ENCODE measurements around the gene KCNMB1. TPM values are rescaled to one million over a fixed set of nuclear protein-coding genes. Genes with fewer than 3 reads are reported as not detected.

Gene KCNMB1
- total and polyA plus RNA-seq, 2 donors (not counting 3 experiments of a cell fraction or from before 2014, with no cell fraction given), result 0.15 to 0.29 TPM

DNA sequence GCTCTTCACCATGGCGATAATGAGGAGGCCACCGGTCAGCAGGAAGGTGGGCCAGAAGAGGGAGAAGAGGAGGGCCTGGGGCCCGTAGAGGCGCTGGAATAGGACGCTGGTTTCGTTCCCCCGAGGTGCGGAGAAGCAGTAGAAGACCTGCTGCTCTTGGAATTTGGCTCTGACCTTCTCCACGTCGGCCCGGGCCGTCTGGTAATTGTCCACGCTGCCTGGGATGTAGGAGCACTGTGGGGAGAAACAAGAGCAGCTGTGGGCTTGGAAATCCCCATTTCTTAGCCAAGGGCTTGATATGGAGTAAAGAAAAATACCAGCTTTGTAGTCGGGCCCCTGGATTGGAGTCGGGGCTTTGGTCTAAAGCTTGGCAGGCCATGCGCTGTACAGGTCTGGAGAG, 10.4 kb downstream of the KCNMB1 start:
- CTCF ChIA-PET, result no interaction called here
- H3K27me3 ChIP-seq (ENCODE audit: control insufficient read depth in 2 of 2, insufficient read depth in 2 of 2, low read length in 2 of 2), result no peaks in the 10 kb centered on the region
- H3K27ac ChIP-seq (ENCODE audit: insufficient read depth, low read depth, low read length), result no peak overlapping the region
- H3K4me1 ChIP-seq (ENCODE audit: control insufficient read depth, extremely low read depth, insufficient read depth, low read length), result no peaks in the 10 kb centered on the region
- H3K9ac ChIP-seq (replicated peaks; ENCODE audit: extremely low read depth, insufficient read depth, low read length), result no peak overlapping the region
- H3K4me3 ChIP-seq (replicated peaks in 1 of 3; ENCODE audit: insufficient read depth in 1 of 3, low read depth in 1 of 3, low read length in 3 of 3), result no peak overlapping the region
- no peak overlapping the region for H2AFZ ChIP-seq (ENCODE audit: low read depth, low read length)
- no peak for DNase-seq (ENCODE audit: low read depth, low spot score)
- H3K79me2 ChIP-seq (ENCODE audit: control insufficient read depth, insufficient read depth, low read length), result no peaks in the 10 kb centered on the region
- H4K20me1 ChIP-seq (replicated peaks; ENCODE audit: control insufficient read depth, extremely low read depth, insufficient read depth, low read length), result no peaks in the 10 kb centered on the region
- H3K9me1 ChIP-seq (replicated peaks; ENCODE audit: control insufficient read depth, extremely low read depth, insufficient read depth, low read length), result no peaks in the 10 kb centered on the region
- H3K36me3 ChIP-seq (ENCODE audit: control insufficient read depth in 2 of 2, extremely low read depth in 1 of 2, insufficient read depth in 2 of 2, low read length in 2 of 2), result no peaks in the 10 kb centered on the region
- POLR2A ChIA-PET, result no interaction called here
- BruUV-seq (replicated peaks), result no TSS peak
- TF ChIP-seq GATA2 (IDR thresholded peaks at IDR 0.05; ENCODE audit: insufficient read depth, insufficient read length, low read depth, low read length), result no peak
- TF ChIP-seq EZH2 (IDR thresholded peaks at IDR 0.05; ENCODE audit: borderline replicate concordance, low read depth, low read length, severe bottlenecking), result no peak
- TF ChIP-seq JUN (IDR thresholded peaks at IDR 0.05; ENCODE audit: borderline replicate concordance, insufficient read depth, insufficient read length, low read depth), result no peak
- TF ChIP-seq, protein P1, sequence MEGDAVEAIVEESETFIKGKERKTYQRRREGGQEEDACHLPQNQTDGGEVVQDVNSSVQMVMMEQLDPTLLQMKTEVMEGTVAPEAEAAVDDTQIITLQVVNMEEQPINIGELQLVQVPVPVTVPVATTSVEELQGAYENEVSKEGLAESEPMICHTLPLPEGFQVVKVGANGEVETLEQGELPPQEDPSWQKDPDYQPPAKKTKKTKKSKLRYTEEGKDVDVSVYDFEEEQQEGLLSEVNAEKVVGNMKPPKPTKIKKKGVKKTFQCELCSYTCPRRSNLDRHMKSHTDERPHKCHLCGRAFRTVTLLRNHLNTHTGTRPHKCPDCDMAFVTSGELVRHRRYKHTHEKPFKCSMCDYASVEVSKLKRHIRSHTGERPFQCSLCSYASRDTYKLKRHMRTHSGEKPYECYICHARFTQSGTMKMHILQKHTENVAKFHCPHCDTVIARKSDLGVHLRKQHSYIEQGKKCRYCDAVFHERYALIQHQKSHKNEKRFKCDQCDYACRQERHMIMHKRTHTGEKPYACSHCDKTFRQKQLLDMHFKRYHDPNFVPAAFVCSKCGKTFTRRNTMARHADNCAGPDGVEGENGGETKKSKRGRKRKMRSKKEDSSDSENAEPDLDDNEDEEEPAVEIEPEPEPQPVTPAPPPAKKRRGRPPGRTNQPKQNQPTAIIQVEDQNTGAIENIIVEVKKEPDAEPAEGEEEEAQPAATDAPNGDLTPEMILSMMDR (IDR thresholded peaks at IDR 0.05; ENCODE audit: extremely low read depth in 1 of 2, insufficient read depth in 1 of 2, low read depth in 1 of 2, low read length in 2 of 2), result no peak
- TF ChIP-seq POLR2A (IDR thresholded peaks at IDR 0.05; ENCODE audit: low read depth, low read length), result no peak
- TF ChIP-seq, protein P2, sequence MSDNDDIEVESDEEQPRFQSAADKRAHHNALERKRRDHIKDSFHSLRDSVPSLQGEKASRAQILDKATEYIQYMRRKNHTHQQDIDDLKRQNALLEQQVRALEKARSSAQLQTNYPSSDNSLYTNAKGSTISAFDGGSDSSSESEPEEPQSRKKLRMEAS (IDR thresholded peaks at IDR 0.05; ENCODE audit: insufficient read depth, insufficient read length), result no peak
- no peak for TF ChIP-seq FOS (IDR thresholded peaks at IDR 0.05; ENCODE audit: borderline replicate concordance, insufficient read depth, low read length)
- no peak for TF ChIP-seq MYC (IDR thresholded peaks at IDR 0.05; ENCODE audit: low read depth, low read length)
- TF ChIP-seq POLR2AphosphoS5 (IDR thresholded peaks at IDR 0.05; ENCODE audit: insufficient read depth, low read depth, low read length), result no peak
- H3K4me2 ChIP-seq (ENCODE audit: insufficient read depth, low read length), result no peak overlapping the region
- FAIRE-seq, result no peak
- H3K9me3 ChIP-seq (replicated peaks; ENCODE audit: control insufficient read depth, insufficient read depth, low read length), result no peaks in the 10 kb centered on the region
- intact Hi-C loops (cut with micrococcal nuclease), result no loop called here
- dilution Hi-C loops (cut with MboI; ENCODE audit: extremely low pct_ligation_motif_present, low sequenced_read_pairs), result no loop called here

Data from endothelial cell of umbilical vein (primary cell).